Midbrain (tissue), 1 donor: Measurements from ENCODE around the gene CCDC6.

Experiments used
- DNase-seq: peaks from one replicate; lab custom pipeline; 2025; lab: John Stamatoyannopoulos, UW

CCDC6 gene

GRCh38 chr10:59852670-59853069 lies 53.7 kb downstream of the CCDC6 start:
- DNase-seq, result no peak

GRCh38 chr10:59851864-59852263 lies 54.5 kb downstream of the CCDC6 start:
- DNase-seq, result no peak

GRCh38 chr10:59847888-59848287 lies 58.5 kb downstream of the CCDC6 start:
- no peak for DNase-seq

- DNase-seq, result no peak
These were observed 59.0 kb downstream of the CCDC6 start for GRCh38 chr10:59847326-59847725.

GRCh38 chr10:59844436-59844835 lies 61.9 kb downstream of the CCDC6 start:
- DNase-seq, result no peak

GRCh38 chr10:59843748-59844147 lies 62.6 kb downstream of the CCDC6 start:
- DNase-seq, result no peak

GRCh38 chr10:59839576-59839975 lies 66.8 kb downstream of the CCDC6 start:
- DNase-seq, result no peak

- DNase-seq, result no peak
These were observed 68.1 kb downstream of the CCDC6 start for GRCh38 chr10:59838085-59838789.

- DNase-seq, result no peak
These were observed 72.5 kb downstream of the CCDC6 start for GRCh38 chr10:59833810-59834209.

- no peak for DNase-seq
These were observed 73.8 kb downstream of the CCDC6 start for GRCh38 chr10:59832506-59832905.

- DNase-seq, result no peak
These were observed 74.5 kb downstream of the CCDC6 start for GRCh38 chr10:59831658-59832503.

GRCh38 chr10:59830601-59831259 lies 75.6 kb downstream of the CCDC6 start:
- DNase-seq, result peak; percentile 46

- no peak for DNase-seq
These were observed 76.8 kb downstream of the CCDC6 start for GRCh38 chr10:59829601-59830000.

GRCh38 chr10:59829024-59829423 lies 77.3 kb downstream of the CCDC6 start:
- no peak for DNase-seq

- no peak for DNase-seq
These were observed 80.4 kb downstream of the CCDC6 start for GRCh38 chr10:59825932-59826331.

- no peak for DNase-seq
These were observed 82.6 kb downstream of the CCDC6 start for GRCh38 chr10:59823751-59824150.

- no peak for DNase-seq
These were observed 83.2 kb downstream of the CCDC6 start for GRCh38 chr10:59823111-59823510.

- DNase-seq, result no peak
These were observed 85.9 kb downstream of the CCDC6 start for GRCh38 chr10:59820471-59820870.

GRCh38 chr10:59819683-59820082 lies 86.7 kb downstream of the CCDC6 start:
- DNase-seq, result no peak

GRCh38 chr10:59819265-59819664 lies 87.1 kb downstream of the CCDC6 start:
- no peak for DNase-seq

GRCh38 chr10:59817773-59818172 lies 88.6 kb downstream of the CCDC6 start:
- no peak for DNase-seq

- no peak for DNase-seq
These were observed 91.5 kb downstream of the CCDC6 start for GRCh38 chr10:59814878-59815277.
